Gastrocnemius medialis (tissue), 4 donors: ENCODE data around the gene TTC28. TPM values are rescaled to one million over a fixed set of nuclear protein-coding genes. Genes with fewer than 3 reads are reported as not detected.

Source experiments
- ATAC-seq, 2 donors: fragments of 150-250 bp; one replicate each; pipeline ENCODE4 v1.9.1; 2016
- DNase-seq, 2 donors: peaks; one replicate each; pipeline ENCODE4 v3.0.0-alpha.2; 2019
- H3K27ac ChIP-seq, 4 donors: fragments of 200-600 bp; sonication (generic); 1 replicate in 1 of 4; 2 replicates in 3 of 4; pipeline ENCODE4 v1.5.1; 2016 to 2018; ENCODE audit warnings: mild to moderate bottlenecking in 2 of 4, moderate library complexity in 1 of 4
- H3K27me3 ChIP-seq, 3 donors: fragments of 200-600 bp; sonication (generic) in 2 of 3; 1 replicate in 1 of 3; 2 replicates in 2 of 3; pipeline versions ENCODE4 v1.5.1 to v1.6.0; 2016 to 2019; ENCODE audit warnings: mild to moderate bottlenecking in 1 of 3, moderate library complexity in 1 of 3
- H3K36me3 ChIP-seq, 2 donors: fragments of 200-600 bp; sonication (generic) in 1 of 2; one replicate each; pipeline ENCODE4 v1.5.1; 2017 to 2018
- H3K4me1 ChIP-seq, 2 donors: fragments of 200-600 bp; sonication (generic) in 1 of 2; one replicate each; pipeline ENCODE4 v1.5.1; 2016 to 2017; ENCODE audit warnings: mild to moderate bottlenecking in 2 of 2
- H3K4me3 ChIP-seq, 4 donors: fragments of 200-600 bp; sonication (generic) in 3 of 4; 1 replicate in 1 of 4; 2 replicates in 3 of 4; pipeline ENCODE4 v1.5.1; 2016 to 2019; ENCODE audit warnings: mild to moderate bottlenecking in 2 of 4
- H3K9me3 ChIP-seq, 3 donors: fragments of 200-600 bp; sonication (generic) in 2 of 3; 1 replicate in 1 of 3; 2 replicates in 2 of 3; pipeline ENCODE4 v1.5.1; 2016 to 2019
- POLR2A ChIP-seq, 2 donors: fragments of 450-650 bp; IDR thresholded peaks; one replicate each; pipeline ENCODE4 v1.6.1; 2017; ENCODE audit warnings: antibody characterized with exemption in 2 of 2, mild to moderate bottlenecking in 2 of 2, moderate library complexity in 2 of 2
- in situ Hi-C, 4 donors: fragments of 200-750 bp; cut with MboI; loops; one replicate each; pipeline versions ENCODE4 v1.15.0 to v1.8.0; 2017; ENCODE audit warnings: low sequenced_read_pairs in 4 of 4
- intact Hi-C: fragments of 100-400 bp; cut with DNase I; formaldehyde crosslinking; loops from one replicate; pipeline ENCODE4 v1.15.1; 2023; ENCODE audit warnings: low total_unique reads
- total RNA-seq, 4 donors: library from RNA; depleted of rRNA; stranded (reverse); fragments of >200 nt; gene quantifications; one replicate each; pipeline versions ENCODE4 v1.1.0 to v1.2.3, GENCODE V29; 2016
- TF ChIP-seq, protein P1 (sequence below), 5 experiments: fragments of 450-650 bp in 3 of 5; fragments of 200-600 bp in 2 of 5; sonication (generic) in 2 of 5; IDR thresholded peaks in 4 of 5; conservative IDR thresholded peaks in 1 of 5; 1 replicate in 4 of 5; 2 replicates in 1 of 5; pipeline ENCODE4 v1.5.1; 2016 to 2019; ENCODE audit warnings: antibody characterized with exemption in 5 of 5, mild to moderate bottlenecking in 3 of 5, moderate library complexity in 3 of 5

The TTC28 gene
- total RNA-seq, 4 donors from 2014 or later: 6.3 to 18.1 (median 8.4) TPM

DNA sequence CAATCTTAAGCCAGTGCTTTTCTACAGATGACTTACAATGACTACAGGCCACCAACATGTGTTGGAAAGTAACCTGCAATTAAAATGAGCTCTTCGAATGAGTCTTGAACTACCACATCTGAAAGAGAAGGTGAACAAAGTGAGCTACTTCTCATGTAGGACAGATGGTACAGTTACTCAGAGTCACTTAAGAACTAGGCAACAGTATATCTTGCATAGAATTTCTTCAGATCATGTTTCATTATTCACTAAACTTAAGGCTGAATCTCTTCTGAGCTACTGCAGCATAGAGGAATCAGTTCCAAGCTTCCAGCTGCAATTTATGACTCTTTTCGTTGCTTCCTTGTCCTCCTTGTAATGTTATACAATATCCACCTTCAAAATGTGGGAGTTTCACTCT lies 270.9 kb downstream of the TTC28 start:
- ATAC-seq (peak in 1 of 2 donors; percentile 66), DNase-seq (no peak)
- H3K27me3 ChIP-seq: no peaks in the 10 kb centered on the region
- H3K27ac ChIP-seq: peak overlapping the region in 1 of 4 donors; percentile 22
- H3K36me3 ChIP-seq: no peaks in the 10 kb centered on the region
- no peaks in the 10 kb centered on the region for H3K9me3 ChIP-seq
- H3K4me3 ChIP-seq: no peak overlapping the region
- intact Hi-C loops: no loop called here
- in situ Hi-C loops: no loop called here
- peaks cover 19 to 25% of the 10 kb centered on the region in 2 donors for H3K4me1 ChIP-seq
- TF ChIP-seq, protein P1, sequence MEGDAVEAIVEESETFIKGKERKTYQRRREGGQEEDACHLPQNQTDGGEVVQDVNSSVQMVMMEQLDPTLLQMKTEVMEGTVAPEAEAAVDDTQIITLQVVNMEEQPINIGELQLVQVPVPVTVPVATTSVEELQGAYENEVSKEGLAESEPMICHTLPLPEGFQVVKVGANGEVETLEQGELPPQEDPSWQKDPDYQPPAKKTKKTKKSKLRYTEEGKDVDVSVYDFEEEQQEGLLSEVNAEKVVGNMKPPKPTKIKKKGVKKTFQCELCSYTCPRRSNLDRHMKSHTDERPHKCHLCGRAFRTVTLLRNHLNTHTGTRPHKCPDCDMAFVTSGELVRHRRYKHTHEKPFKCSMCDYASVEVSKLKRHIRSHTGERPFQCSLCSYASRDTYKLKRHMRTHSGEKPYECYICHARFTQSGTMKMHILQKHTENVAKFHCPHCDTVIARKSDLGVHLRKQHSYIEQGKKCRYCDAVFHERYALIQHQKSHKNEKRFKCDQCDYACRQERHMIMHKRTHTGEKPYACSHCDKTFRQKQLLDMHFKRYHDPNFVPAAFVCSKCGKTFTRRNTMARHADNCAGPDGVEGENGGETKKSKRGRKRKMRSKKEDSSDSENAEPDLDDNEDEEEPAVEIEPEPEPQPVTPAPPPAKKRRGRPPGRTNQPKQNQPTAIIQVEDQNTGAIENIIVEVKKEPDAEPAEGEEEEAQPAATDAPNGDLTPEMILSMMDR (IDR thresholded peaks at IDR 0.05 in 4 of 5, conservative IDR thresholded peaks at IDR 0.05 in 1 of 5): no peak
- no peak for TF ChIP-seq POLR2A (IDR thresholded peaks at IDR 0.05)

DNA sequence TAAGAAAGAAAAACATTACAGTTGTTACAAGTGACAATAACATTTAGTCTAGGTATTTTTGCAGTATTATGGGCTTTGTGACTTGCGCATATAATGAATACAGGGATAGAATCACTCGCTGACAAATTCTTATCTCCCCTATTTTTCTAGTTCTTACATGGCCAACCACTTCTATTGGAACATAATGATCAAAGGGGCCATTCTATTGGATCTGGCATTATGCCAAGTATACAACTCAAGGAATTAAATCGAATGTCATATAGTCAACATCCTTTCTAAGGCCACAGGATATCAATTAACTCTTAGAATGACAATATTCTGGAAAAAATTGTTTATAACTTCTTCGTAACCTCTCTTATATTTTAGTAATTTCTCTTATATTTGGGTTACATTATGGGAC lies 272.0 kb downstream of the TTC28 start:
- no peak for ATAC-seq
- no peak for DNase-seq
- H3K27ac ChIP-seq: no peak overlapping the region
- in situ Hi-C loops: no loop called here
- no peaks in the 10 kb centered on the region for H3K9me3 ChIP-seq
- H3K36me3 ChIP-seq: no peaks in the 10 kb centered on the region
- no peak overlapping the region for H3K4me3 ChIP-seq
- H3K27me3 ChIP-seq: no peaks in the 10 kb centered on the region
- TF ChIP-seq, protein P1 (IDR thresholded peaks at IDR 0.05 in 4 of 5, conservative IDR thresholded peaks at IDR 0.05 in 1 of 5): no peak
- no peak for TF ChIP-seq POLR2A (IDR thresholded peaks at IDR 0.05)
- H3K4me1 ChIP-seq: peaks cover 19 to 25% of the 10 kb centered on the region in 2 donors
- intact Hi-C loops: no loop called here

DNA sequence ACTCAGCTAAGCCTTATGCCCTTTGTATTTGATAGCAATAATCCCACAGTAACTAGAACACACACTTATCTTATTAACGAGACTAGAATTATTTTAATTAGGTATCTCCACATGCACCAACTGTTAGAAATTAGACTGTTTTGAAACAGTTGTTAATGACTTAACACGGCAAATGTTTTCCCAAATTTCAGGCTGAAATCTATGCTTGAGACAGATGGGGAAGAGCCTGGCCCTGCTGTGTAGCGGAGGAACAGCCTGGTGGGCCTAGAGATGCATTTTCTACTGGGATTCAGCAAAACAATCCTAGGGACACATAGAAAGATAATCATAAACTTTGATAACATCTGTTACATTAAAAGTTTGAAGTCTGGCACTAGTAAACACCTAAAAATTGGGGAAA lies 273.4 kb downstream of the TTC28 start:
- no peak for ATAC-seq
- no peak overlapping the region for H3K4me3 ChIP-seq
- peaks cover 25 to 30% of the 10 kb centered on the region in 2 donors for H3K4me1 ChIP-seq
- intact Hi-C loops (no loop called here), in situ Hi-C loops (no loop called here)
- H3K27ac ChIP-seq: no peak overlapping the region
- no peaks in the 10 kb centered on the region for H3K36me3 ChIP-seq
- H3K9me3 ChIP-seq: no peaks in the 10 kb centered on the region
- no peak for DNase-seq
- TF ChIP-seq, protein P1 (IDR thresholded peaks at IDR 0.05 in 4 of 5, conservative IDR thresholded peaks at IDR 0.05 in 1 of 5): no peak
- no peak for TF ChIP-seq POLR2A (IDR thresholded peaks at IDR 0.05)
- H3K27me3 ChIP-seq: no peaks in the 10 kb centered on the region

DNA sequence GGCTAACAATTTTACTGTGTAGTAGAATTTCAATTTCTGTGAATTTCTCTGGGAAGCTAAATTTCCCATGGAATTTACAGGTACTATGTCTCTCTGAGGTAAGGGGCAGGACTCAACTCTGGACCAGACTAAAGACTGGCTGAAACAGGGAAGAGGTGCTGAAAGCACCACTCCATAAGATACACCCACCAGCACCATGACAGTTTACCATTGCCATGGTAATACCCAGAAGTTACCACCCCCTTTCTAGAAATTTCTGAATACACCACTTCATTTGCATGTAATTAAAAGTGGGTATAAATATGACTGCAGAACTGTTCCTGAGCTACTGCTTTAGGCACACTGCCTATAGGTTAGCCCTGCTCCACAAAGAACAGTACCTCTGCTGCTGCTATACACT lies 274.1 kb downstream of the TTC28 start:
- no peak overlapping the region for H3K4me3 ChIP-seq
- intact Hi-C loops: no loop called here
- in situ Hi-C loops: no loop called here
- TF ChIP-seq, protein P1 (IDR thresholded peaks at IDR 0.05 in 4 of 5, conservative IDR thresholded peaks at IDR 0.05 in 1 of 5): no peak
- TF ChIP-seq POLR2A (IDR thresholded peaks at IDR 0.05): no peak
- no peak overlapping the region for H3K27ac ChIP-seq
- H3K36me3 ChIP-seq: no peaks in the 10 kb centered on the region
- no peak for ATAC-seq
- DNase-seq: no peak
- peaks cover 23 to 30% of the 10 kb centered on the region in 2 donors for H3K4me1 ChIP-seq
- no peaks in the 10 kb centered on the region for H3K27me3 ChIP-seq
- H3K9me3 ChIP-seq: no peaks in the 10 kb centered on the region

DNA sequence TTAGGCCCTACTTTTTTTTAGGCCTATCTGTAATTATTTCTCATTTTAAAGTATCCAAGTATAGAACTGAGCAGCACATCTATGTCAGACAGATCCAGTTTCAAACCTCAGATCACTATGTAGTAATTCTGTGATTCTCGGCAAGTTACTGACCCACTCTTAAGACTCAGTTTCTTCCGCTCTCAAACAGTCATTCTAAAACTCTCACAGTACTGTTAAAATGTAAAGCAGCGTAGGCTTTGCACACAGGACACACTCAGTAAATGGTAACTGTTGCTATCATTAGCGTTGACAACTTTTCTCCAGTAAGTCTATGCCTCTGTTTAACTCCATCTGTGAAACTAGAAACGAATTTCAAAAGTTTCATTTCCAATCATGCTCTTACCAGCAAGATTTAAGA lies 277.1 kb downstream of the TTC28 start:
- no peak overlapping the region for H3K27ac ChIP-seq
- no peaks in the 10 kb centered on the region for H3K27me3 ChIP-seq
- H3K9me3 ChIP-seq: no peaks in the 10 kb centered on the region
- TF ChIP-seq POLR2A (IDR thresholded peaks at IDR 0.05): no peak
- TF ChIP-seq, protein P1 (IDR thresholded peaks at IDR 0.05 in 4 of 5, conservative IDR thresholded peaks at IDR 0.05 in 1 of 5): no peak
- no peaks in the 10 kb centered on the region for H3K36me3 ChIP-seq
- intact Hi-C loops (no loop called here), in situ Hi-C loops (no loop called here)
- peaks cover 12% of the 10 kb centered on the region in 2 donors for H3K4me1 ChIP-seq
- ATAC-seq: no peak
- H3K4me3 ChIP-seq: no peak overlapping the region
- DNase-seq: no peak
